NB4 (cell line): ENCODE measurements around the gene KSR2.

ENCODE experiments used
- TF ChIP-seq, protein P1 (sequence below): IDR thresholded peaks from 2 replicates; pipeline ENCODE4 v1.6.1; 2011; ENCODE audit warnings: low read depth, low read length
- TF ChIP-seq, protein P2 (sequence below): IDR thresholded peaks from one replicate; pipeline ENCODE4 v1.5.1; 2012; ENCODE audit warnings: low read depth, low read length

DNA sequence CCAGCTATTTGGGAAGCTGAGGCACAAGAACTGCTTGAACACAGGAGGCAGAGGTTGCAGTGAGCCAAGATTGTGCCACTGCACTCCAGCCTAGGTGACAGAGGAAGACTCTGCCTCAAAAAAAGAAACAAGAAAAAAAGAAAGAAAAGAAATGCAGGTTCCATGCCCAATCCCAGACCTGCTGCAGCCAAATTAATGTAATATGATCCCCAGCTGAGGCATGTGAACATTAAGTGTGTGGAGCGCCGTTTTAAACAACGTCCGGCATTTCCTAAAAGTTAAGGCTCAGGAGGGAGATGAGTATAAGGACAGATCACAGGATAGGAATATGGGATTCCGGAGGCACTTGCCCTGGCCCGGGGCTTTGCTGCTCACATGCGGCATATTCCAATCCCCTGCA, 162.9 kb downstream of the KSR2 start:
- TF ChIP-seq, protein P1, sequence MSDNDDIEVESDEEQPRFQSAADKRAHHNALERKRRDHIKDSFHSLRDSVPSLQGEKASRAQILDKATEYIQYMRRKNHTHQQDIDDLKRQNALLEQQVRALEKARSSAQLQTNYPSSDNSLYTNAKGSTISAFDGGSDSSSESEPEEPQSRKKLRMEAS: no peak
- TF ChIP-seq, protein P2, sequence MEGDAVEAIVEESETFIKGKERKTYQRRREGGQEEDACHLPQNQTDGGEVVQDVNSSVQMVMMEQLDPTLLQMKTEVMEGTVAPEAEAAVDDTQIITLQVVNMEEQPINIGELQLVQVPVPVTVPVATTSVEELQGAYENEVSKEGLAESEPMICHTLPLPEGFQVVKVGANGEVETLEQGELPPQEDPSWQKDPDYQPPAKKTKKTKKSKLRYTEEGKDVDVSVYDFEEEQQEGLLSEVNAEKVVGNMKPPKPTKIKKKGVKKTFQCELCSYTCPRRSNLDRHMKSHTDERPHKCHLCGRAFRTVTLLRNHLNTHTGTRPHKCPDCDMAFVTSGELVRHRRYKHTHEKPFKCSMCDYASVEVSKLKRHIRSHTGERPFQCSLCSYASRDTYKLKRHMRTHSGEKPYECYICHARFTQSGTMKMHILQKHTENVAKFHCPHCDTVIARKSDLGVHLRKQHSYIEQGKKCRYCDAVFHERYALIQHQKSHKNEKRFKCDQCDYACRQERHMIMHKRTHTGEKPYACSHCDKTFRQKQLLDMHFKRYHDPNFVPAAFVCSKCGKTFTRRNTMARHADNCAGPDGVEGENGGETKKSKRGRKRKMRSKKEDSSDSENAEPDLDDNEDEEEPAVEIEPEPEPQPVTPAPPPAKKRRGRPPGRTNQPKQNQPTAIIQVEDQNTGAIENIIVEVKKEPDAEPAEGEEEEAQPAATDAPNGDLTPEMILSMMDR: no peak
